Kidney (tissue), 14 donors: Measurements from ENCODE around the gene MYO5B. TPM values are rescaled to one million over a fixed set of nuclear protein-coding genes. Genes with fewer than 3 reads are reported as not detected.

Experiments used
- DNase-seq, 5 donors: peaks; one replicate each; pipeline ENCODE4 v3.0.0-alpha.2; 2013 to 2020
- FAIRE-seq: peaks from 2 replicates; lab custom pipeline; 2012; peaks lifted over from hg19 to GRCh38; lab: Jason Lieb, UNC
- H3K27ac ChIP-seq, 2 donors: one replicate each; pipeline ENCODE4 v1.7.0; 2013; ENCODE audit warnings: low read depth in 2 of 2, low read length in 2 of 2, inconsistent platforms in 1 of 2
- H3K27me3 ChIP-seq: one replicate; pipeline ENCODE4 v1.7.1; 2013; ENCODE audit warnings: low read length, inconsistent platforms; ENCODE audit not compliant: control insufficient read depth, insufficient read depth
- H3K36me3 ChIP-seq, 3 donors: one replicate each; pipeline versions ENCODE4 v1.7.0 to v1.7.1; 2013; ENCODE audit warnings: low read length in 3 of 3, control low read depth in 1 of 3, inconsistent platforms in 1 of 3; ENCODE audit not compliant: insufficient read depth in 3 of 3, control insufficient read depth in 2 of 3
- H3K4me1 ChIP-seq, 3 donors: one replicate each; pipeline versions ENCODE4 v1.7.0 to v1.7.1; 2013; ENCODE audit warnings: low read length in 3 of 3, inconsistent platforms in 1 of 3, low read depth in 1 of 3; ENCODE audit not compliant: control insufficient read depth in 2 of 3, insufficient read depth in 2 of 3
- H3K4me3 ChIP-seq, 3 donors: one replicate each; pipeline versions ENCODE4 v1.7.0 to v1.8.1; 2013; ENCODE audit warnings: low read length in 3 of 3, control low read depth in 1 of 3, inconsistent platforms in 1 of 3
- H3K9ac ChIP-seq, 3 donors: one replicate each; pipeline versions ENCODE4 v1.7.0 to v1.7.1; 2013; ENCODE audit warnings: low read length in 3 of 3, control low read depth in 1 of 3, inconsistent platforms in 1 of 3
- H3K9me3 ChIP-seq, 3 donors: one replicate each; pipeline versions ENCODE4 v1.7.0 to v1.7.1; 2013; ENCODE audit warnings: low read length in 3 of 3, control low read depth in 1 of 3, inconsistent platforms in 1 of 3; ENCODE audit not compliant: control insufficient read depth in 2 of 3, insufficient read depth in 1 of 3
- intact Hi-C: fragments of 100-400 bp; cut with DNase I; formaldehyde crosslinking; loops from one replicate; pipeline ENCODE4 v1.11.1; 2022
- polyA plus RNA-seq: library from polyadenylated mRNA; stranded (reverse); fragments of 350-450 nt; fragmentation: Illumina TruSeq; extraction: RNeasy Lipid Tissue Mini Kit (QIAGEN cat#74804); gene quantifications from one replicate; pipeline ENCODE4 v1.2.3, GENCODE V29; 2014; ENCODE audit warnings: low read depth, low replicate concordance; ENCODE audit not compliant: insufficient read depth
- total RNA-seq: library from RNA; stranded (reverse); fragmentation: NEBNext Ultra II Directional; extraction: Animal tissue kit (Norgen Biotek cat#: 25700); gene quantifications from one replicate; pipeline ENCODE4 v1.2.1, GENCODE V29; 2021
- TF ChIP-seq, protein P1 (sequence below): IDR thresholded peaks from 3 replicates; pipeline ENCODE4 v1.5.1; 2012; ENCODE audit warnings: mild to moderate bottlenecking, moderate library complexity, borderline replicate concordance; ENCODE audit not compliant: insufficient read depth; ENCODE audit errors: extremely low read depth
- donor health status: control.
- donor health status: control.
- donor health status: control.
- donor health status: control.
- donor health status: control.
- donor health status: DM: yes; HTN: yes; CAD: no.
- donor health status: Normal renal cell carcinoma (clear cell type).

MYO5B gene
- total and polyA plus RNA-seq, 2 donors from 2014 or later = 17.8 to 43.8 TPM

DNA sequence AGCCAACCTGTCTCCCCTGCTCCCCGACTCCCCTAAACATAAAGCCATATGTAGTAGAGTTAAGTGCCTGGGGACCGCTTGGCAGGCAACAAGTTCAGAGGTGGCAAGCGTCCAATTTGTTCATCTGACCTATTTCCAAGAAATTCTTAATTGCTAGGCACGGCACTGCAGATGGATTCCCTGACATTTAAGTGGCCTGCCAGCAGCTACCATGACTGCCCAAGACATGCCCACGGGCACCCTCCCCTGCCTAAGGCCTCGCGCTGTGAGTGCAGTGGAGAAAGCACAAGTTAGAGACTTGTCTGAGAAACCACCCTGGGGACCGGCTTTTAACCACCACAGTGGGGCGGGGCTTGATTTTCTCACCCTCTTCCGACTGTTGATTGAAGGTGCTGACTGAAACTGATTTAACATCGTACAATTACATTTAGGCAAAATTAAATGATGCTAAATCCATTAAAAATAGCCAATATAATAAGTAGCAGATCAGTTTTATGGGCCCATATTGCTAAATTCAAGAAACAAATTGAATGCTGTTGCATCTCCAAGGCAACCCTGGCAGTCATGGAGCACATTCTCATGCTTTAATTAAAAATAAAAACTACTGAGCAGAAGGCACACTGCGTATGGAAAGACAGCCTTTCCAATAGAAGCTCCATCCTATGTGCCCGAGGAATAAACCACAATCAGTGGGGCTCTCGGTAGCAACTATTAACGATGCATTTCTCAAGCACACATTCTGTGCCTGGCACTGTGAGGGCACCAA is 218.0 kb downstream of the MYO5B start:
- FAIRE-seq (no peak), DNase-seq (no peak)
- intact Hi-C loops = no loop called here
- Histone ChIP-seq H3K36me3 (no peaks in the 10 kb centered on the region), H3K9ac (no peak overlapping the region), H3K27ac (no peak overlapping the region), H3K4me3 (no peak overlapping the region), H3K4me1 (no peaks in the 10 kb centered on the region), H3K9me3 (no peaks in the 10 kb centered on the region), H3K27me3 (no peaks in the 10 kb centered on the region)
- TF ChIP-seq, protein P1, sequence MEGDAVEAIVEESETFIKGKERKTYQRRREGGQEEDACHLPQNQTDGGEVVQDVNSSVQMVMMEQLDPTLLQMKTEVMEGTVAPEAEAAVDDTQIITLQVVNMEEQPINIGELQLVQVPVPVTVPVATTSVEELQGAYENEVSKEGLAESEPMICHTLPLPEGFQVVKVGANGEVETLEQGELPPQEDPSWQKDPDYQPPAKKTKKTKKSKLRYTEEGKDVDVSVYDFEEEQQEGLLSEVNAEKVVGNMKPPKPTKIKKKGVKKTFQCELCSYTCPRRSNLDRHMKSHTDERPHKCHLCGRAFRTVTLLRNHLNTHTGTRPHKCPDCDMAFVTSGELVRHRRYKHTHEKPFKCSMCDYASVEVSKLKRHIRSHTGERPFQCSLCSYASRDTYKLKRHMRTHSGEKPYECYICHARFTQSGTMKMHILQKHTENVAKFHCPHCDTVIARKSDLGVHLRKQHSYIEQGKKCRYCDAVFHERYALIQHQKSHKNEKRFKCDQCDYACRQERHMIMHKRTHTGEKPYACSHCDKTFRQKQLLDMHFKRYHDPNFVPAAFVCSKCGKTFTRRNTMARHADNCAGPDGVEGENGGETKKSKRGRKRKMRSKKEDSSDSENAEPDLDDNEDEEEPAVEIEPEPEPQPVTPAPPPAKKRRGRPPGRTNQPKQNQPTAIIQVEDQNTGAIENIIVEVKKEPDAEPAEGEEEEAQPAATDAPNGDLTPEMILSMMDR = no peak

DNA sequence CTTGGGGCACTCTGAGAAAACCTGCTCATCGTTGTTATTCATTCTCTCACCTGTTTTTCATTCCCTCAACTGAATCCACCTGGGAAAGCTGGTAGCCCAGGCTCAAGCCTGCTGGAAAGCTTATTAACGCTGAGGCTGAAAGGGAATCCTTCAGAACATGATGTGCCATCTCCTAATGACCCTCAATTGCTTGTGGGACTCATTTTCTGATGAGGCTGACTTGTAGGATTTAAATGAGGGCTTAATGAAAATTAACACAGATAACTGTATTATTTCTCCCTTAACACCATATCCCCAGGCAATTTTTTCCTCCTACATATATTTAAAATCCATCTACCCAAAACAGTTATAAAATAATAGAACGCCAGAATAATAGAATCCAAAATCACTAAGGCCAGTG is 218.9 kb downstream of the MYO5B start:
- DNase-seq = no peak
- H3K9ac ChIP-seq = no peak overlapping the region
- no peaks in the 10 kb centered on the region for H3K9me3 ChIP-seq
- FAIRE-seq = no peak
- TF ChIP-seq, protein P1 = no peak
- intact Hi-C loops = no loop called here
- H3K27ac ChIP-seq = no peak overlapping the region
- H3K4me1 ChIP-seq = no peaks in the 10 kb centered on the region
- H3K4me3 ChIP-seq = no peak overlapping the region
- H3K36me3 ChIP-seq = no peaks in the 10 kb centered on the region
- H3K27me3 ChIP-seq = no peaks in the 10 kb centered on the region

DNA sequence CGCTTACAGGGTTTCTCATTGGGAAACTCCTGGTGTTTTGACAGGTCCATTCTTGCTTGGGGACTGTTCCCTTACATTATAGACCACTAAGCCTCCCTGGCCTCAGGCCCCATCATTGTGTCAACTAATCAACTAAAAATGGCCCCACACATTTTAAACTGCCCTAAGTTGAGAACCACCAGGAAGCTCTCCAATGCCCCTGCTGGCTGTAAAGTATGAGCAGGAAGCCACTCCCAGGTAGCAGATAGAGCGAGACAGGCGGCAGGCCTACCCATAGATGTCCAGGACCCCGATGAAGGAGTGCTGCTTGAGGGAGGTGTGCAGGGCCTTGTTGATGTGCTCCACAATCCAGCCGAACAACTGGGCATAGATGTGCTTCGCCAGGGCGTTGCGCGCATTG is 220.9 kb downstream of the MYO5B start:
- DNase-seq (no peak), FAIRE-seq (no peak)
- Histone ChIP-seq H3K4me3 (no peak overlapping the region), H3K36me3 (no peaks in the 10 kb centered on the region), H3K27me3 (no peaks in the 10 kb centered on the region), H3K9ac (no peak overlapping the region), H3K9me3 (no peaks in the 10 kb centered on the region), H3K27ac (no peak overlapping the region), H3K4me1 (peaks cover 0 to 9% (median 2%) of the 10 kb centered on the region in 3 donors)
- TF ChIP-seq, protein P1 = no peak
- intact Hi-C loops = no loop called here
